ENCODE measurements around the gene ADNP2.

Gene ADNP2

GRCh38 chr18:80149667-80150066 lies 40.6 kb downstream of the ADNP2 start:
- no peaks in the 10 kb centered on the region for H3K9me3 ChIP-seq (ENCODE audit: control extremely low read depth in 1 of 5, control insufficient read depth in 4 of 5, insufficient read depth in 2 of 5, low read depth in 1 of 5, low read length in 4 of 5)
- DNase-seq, result no peak
- no peaks in the 10 kb centered on the region for H3K27me3 ChIP-seq (replicated peaks in 2 of 5; ENCODE audit: control insufficient read depth in 4 of 5, insufficient read depth in 5 of 5, low read length in 4 of 5)
- CTCF ChIA-PET, result no interaction called here
- no peak overlapping the region for H3K4me3 ChIP-seq (ENCODE audit: control insufficient read depth in 1 of 7, extremely low read depth in 1 of 7, insufficient read depth in 4 of 7, low read depth in 2 of 7, low read length in 6 of 7)
- POLR2A ChIA-PET, result no interaction called here
- no peaks in the 10 kb centered on the region for H3K36me3 ChIP-seq (ENCODE audit: control insufficient read depth in 4 of 4, insufficient read depth in 4 of 4, low read length in 3 of 4)
- H3K4me1 ChIP-seq (ENCODE audit: control extremely low read depth in 1 of 4, control insufficient read depth in 4 of 4, insufficient read depth in 4 of 4, low read length in 3 of 4), result peaks cover 0 to 14% (median 6%) of the 10 kb centered on the region in 4 experiments
- no peak overlapping the region for H3K27ac ChIP-seq (ENCODE audit: insufficient read depth in 1 of 2, low read depth in 1 of 2, low read length in 2 of 2, poor library complexity in 1 of 2, severe bottlenecking in 2 of 2)

GRCh38 chr18:80154293-80154692 lies 45.2 kb downstream of the ADNP2 start:
- no peak overlapping the region for H3K27ac ChIP-seq (ENCODE audit: insufficient read depth in 1 of 2, low read depth in 1 of 2, low read length in 2 of 2, poor library complexity in 1 of 2, severe bottlenecking in 2 of 2)
- ChIA-PET CTCF (interaction anchor here (0.9 to 7.1 kb wide), 4 partner anchors 10 to 766 kb away, joined by 3 to 41 read pairs (median 4); no protein-coding TSS in a partner anchor), POLR2A (no interaction called here)
- H3K9me3 ChIP-seq (ENCODE audit: control extremely low read depth in 1 of 5, control insufficient read depth in 4 of 5, insufficient read depth in 2 of 5, low read depth in 1 of 5, low read length in 4 of 5), result no peaks in the 10 kb centered on the region
- H3K4me3 ChIP-seq (ENCODE audit: control insufficient read depth in 1 of 7, extremely low read depth in 1 of 7, insufficient read depth in 4 of 7, low read depth in 2 of 7, low read length in 6 of 7), result no peak overlapping the region
- peaks cover 0 to 2% (median 0%) of the 10 kb centered on the region in 5 experiments for H3K27me3 ChIP-seq (replicated peaks in 2 of 5; ENCODE audit: control insufficient read depth in 4 of 5, insufficient read depth in 5 of 5, low read length in 4 of 5)
- no peaks in the 10 kb centered on the region for H3K36me3 ChIP-seq (ENCODE audit: control insufficient read depth in 4 of 4, insufficient read depth in 4 of 4, low read length in 3 of 4)
- 90% methylated on average over 5 of the region's 6 CpGs for WGBS (ENCODE audit: insufficient coverage)
- DNase-seq, result peak; percentile 44 to 66 (median 65)
- no peaks in the 10 kb centered on the region for H3K4me1 ChIP-seq (ENCODE audit: control extremely low read depth in 1 of 4, control insufficient read depth in 4 of 4, insufficient read depth in 4 of 4, low read length in 3 of 4)

- WGBS (ENCODE audit: insufficient coverage), result 97% methylated on average over 3 of the region's 8 CpGs
- H3K4me3 ChIP-seq (ENCODE audit: control insufficient read depth in 1 of 7, extremely low read depth in 1 of 7, insufficient read depth in 4 of 7, low read depth in 2 of 7, low read length in 6 of 7), result no peak overlapping the region
- peaks cover 0 to 10% (median 2%) of the 10 kb centered on the region in 5 experiments for H3K27me3 ChIP-seq (replicated peaks in 2 of 5; ENCODE audit: control insufficient read depth in 4 of 5, insufficient read depth in 5 of 5, low read length in 4 of 5)
- H3K27ac ChIP-seq (ENCODE audit: insufficient read depth in 1 of 2, low read depth in 1 of 2, low read length in 2 of 2, poor library complexity in 1 of 2, severe bottlenecking in 2 of 2), result no peak overlapping the region
- POLR2A ChIA-PET, result no interaction called here
- no peaks in the 10 kb centered on the region for H3K36me3 ChIP-seq (ENCODE audit: control insufficient read depth in 4 of 4, insufficient read depth in 4 of 4, low read length in 3 of 4)
- CTCF ChIA-PET, result interaction anchor here (1.0 to 7.1 kb wide), 10 partner anchors 9 to 500 kb away, joined by 3 to 41 read pairs (median 4); no protein-coding TSS in a partner anchor
- peaks cover 0 to 4% (median 1%) of the 10 kb centered on the region in 4 experiments for H3K4me1 ChIP-seq (ENCODE audit: control extremely low read depth in 1 of 4, control insufficient read depth in 4 of 4, insufficient read depth in 4 of 4, low read length in 3 of 4)
- no peaks in the 10 kb centered on the region for H3K9me3 ChIP-seq (ENCODE audit: control extremely low read depth in 1 of 5, control insufficient read depth in 4 of 5, insufficient read depth in 2 of 5, low read depth in 1 of 5, low read length in 4 of 5)
- DNase-seq, result peak; percentile 73 to 88 (median 80)
These were observed 48.8 kb downstream of the ADNP2 start for GRCh38 chr18:80157708-80158343.

GRCh38 chr18:80158365-80158764 lies 49.3 kb downstream of the ADNP2 start:
- no peak for DNase-seq
- Histone ChIP-seq H3K9me3 (ENCODE audit: control extremely low read depth in 1 of 5, control insufficient read depth in 4 of 5, insufficient read depth in 2 of 5, low read depth in 1 of 5, low read length in 4 of 5) (no peaks in the 10 kb centered on the region), H3K27ac (ENCODE audit: insufficient read depth in 1 of 2, low read depth in 1 of 2, low read length in 2 of 2, poor library complexity in 1 of 2, severe bottlenecking in 2 of 2) (no peak overlapping the region), H3K27me3 (replicated peaks in 2 of 5; ENCODE audit: control insufficient read depth in 4 of 5, insufficient read depth in 5 of 5, low read length in 4 of 5) (peaks cover 0 to 10% (median 2%) of the 10 kb centered on the region in 5 experiments), H3K36me3 (ENCODE audit: control insufficient read depth in 4 of 4, insufficient read depth in 4 of 4, low read length in 3 of 4) (no peaks in the 10 kb centered on the region), H3K4me1 (ENCODE audit: control extremely low read depth in 1 of 4, control insufficient read depth in 4 of 4, insufficient read depth in 4 of 4, low read length in 3 of 4) (peaks cover 0 to 4% (median 1%) of the 10 kb centered on the region in 4 experiments), H3K4me3 (ENCODE audit: control insufficient read depth in 1 of 7, extremely low read depth in 1 of 7, insufficient read depth in 4 of 7, low read depth in 2 of 7, low read length in 6 of 7) (no peak overlapping the region)
- 94% methylated on average over 3 of the region's 5 CpGs for WGBS (ENCODE audit: insufficient coverage)
- CTCF ChIA-PET, result interaction anchor here (0.9 to 7.1 kb wide), 16 partner anchors 8 to 780 kb away, joined by 3 to 41 read pairs (median 4); no protein-coding TSS in a partner anchor
- POLR2A ChIA-PET, result no interaction called here

GRCh38 chr18:80159713-80160636 lies 50.9 kb downstream of the ADNP2 start:
- peak; percentile 54 to 79 (median 69) for DNase-seq
- Histone ChIP-seq H3K27ac (ENCODE audit: insufficient read depth in 1 of 2, low read depth in 1 of 2, low read length in 2 of 2, poor library complexity in 1 of 2, severe bottlenecking in 2 of 2) (no peak overlapping the region), H3K36me3 (ENCODE audit: control insufficient read depth in 4 of 4, insufficient read depth in 4 of 4, low read length in 3 of 4) (no peaks in the 10 kb centered on the region), H3K9me3 (ENCODE audit: control extremely low read depth in 1 of 5, control insufficient read depth in 4 of 5, insufficient read depth in 2 of 5, low read depth in 1 of 5, low read length in 4 of 5) (peaks cover 0 to 12% (median 11%) of the 10 kb centered on the region in 5 experiments), H3K27me3 (replicated peaks in 2 of 5; ENCODE audit: control insufficient read depth in 4 of 5, insufficient read depth in 5 of 5, low read length in 4 of 5) (peaks cover 0 to 10% (median 2%) of the 10 kb centered on the region in 5 experiments), H3K4me3 (ENCODE audit: control insufficient read depth in 1 of 7, extremely low read depth in 1 of 7, insufficient read depth in 4 of 7, low read depth in 2 of 7, low read length in 6 of 7) (peak overlapping the region in 5 of 7 experiments; percentile 10 to 64 (median 21)), H3K4me1 (ENCODE audit: control extremely low read depth in 1 of 4, control insufficient read depth in 4 of 4, insufficient read depth in 4 of 4, low read length in 3 of 4) (peaks cover 0 to 4% (median 1%) of the 10 kb centered on the region in 4 experiments)
- POLR2A ChIA-PET, result no interaction called here
- WGBS (ENCODE audit: insufficient coverage), result 55% methylated on average over 83 of the region's 109 CpGs
- CTCF ChIA-PET, result interaction anchor here (1.1 to 7.1 kb wide), 13 partner anchors 8 to 781 kb away, joined by 3 to 41 read pairs (median 4); no protein-coding TSS in a partner anchor

- WGBS (ENCODE audit: insufficient coverage), result 98% methylated on average over 4 of the region's 7 CpGs
- Histone ChIP-seq H3K27ac (ENCODE audit: insufficient read depth in 1 of 2, low read depth in 1 of 2, low read length in 2 of 2, poor library complexity in 1 of 2, severe bottlenecking in 2 of 2) (no peak overlapping the region), H3K9me3 (ENCODE audit: control extremely low read depth in 1 of 5, control insufficient read depth in 4 of 5, insufficient read depth in 2 of 5, low read depth in 1 of 5, low read length in 4 of 5) (peaks cover 0 to 15% (median 11%) of the 10 kb centered on the region in 5 experiments), H3K36me3 (ENCODE audit: control insufficient read depth in 4 of 4, insufficient read depth in 4 of 4, low read length in 3 of 4) (no peaks in the 10 kb centered on the region), H3K4me1 (ENCODE audit: control extremely low read depth in 1 of 4, control insufficient read depth in 4 of 4, insufficient read depth in 4 of 4, low read length in 3 of 4) (peaks cover 0 to 4% (median 1%) of the 10 kb centered on the region in 4 experiments), H3K27me3 (replicated peaks in 2 of 5; ENCODE audit: control insufficient read depth in 4 of 5, insufficient read depth in 5 of 5, low read length in 4 of 5) (peaks cover 0 to 11% (median 2%) of the 10 kb centered on the region in 5 experiments), H3K4me3 (ENCODE audit: control insufficient read depth in 1 of 7, extremely low read depth in 1 of 7, insufficient read depth in 4 of 7, low read depth in 2 of 7, low read length in 6 of 7) (no peak overlapping the region)
- ChIA-PET CTCF (interaction anchor here (1.2 to 3.9 kb wide), 2 partner anchors 8 to 98 kb away, joined by 5 to 16 read pairs; no protein-coding TSS in a partner anchor), POLR2A (interaction anchor here (1.0 kb wide), 1 partner anchor 17 kb away, joined by 3 read pairs; no protein-coding TSS in a partner anchor)
- DNase-seq, result no peak
These were observed 52.8 kb downstream of the ADNP2 start for GRCh38 chr18:80161781-80162417.
